Skeletal muscle satellite cell (primary cell): Measurements from ENCODE around the gene DYRK2.
A peak's percentile ranks its signal among the peaks of the same experiment; 100 is the strongest.

ENCODE experiments used
- H3K27me3 ChIP-seq: 2 replicates; pipeline ENCODE4 v1.7.0; 2013; ENCODE audit warnings: low read length; ENCODE audit not compliant: control insufficient read depth, insufficient read depth
- H3K36me3 ChIP-seq: 2 replicates; pipeline ENCODE4 v1.7.0; 2013; ENCODE audit warnings: mild to moderate bottlenecking, control low read depth, low read length; ENCODE audit not compliant: insufficient read depth
- H3K4me1 ChIP-seq: 2 replicates; pipeline ENCODE4 v1.7.0; 2013; ENCODE audit warnings: low read length; ENCODE audit not compliant: control insufficient read depth, insufficient read depth
- H3K4me2 ChIP-seq: 2 replicates; pipeline ENCODE4 v1.7.0; 2013; ENCODE audit warnings: mild to moderate bottlenecking, low read length
- H3K4me3 ChIP-seq: 2 replicates; pipeline ENCODE4 v1.7.0; 2013; ENCODE audit warnings: low read length
- H3K9ac ChIP-seq: 2 replicates; pipeline ENCODE4 v1.7.0; 2013; ENCODE audit warnings: mild to moderate bottlenecking, low read depth, low read length, moderate library complexity
- H3K9me3 ChIP-seq: replicated peaks from 2 replicates; pipeline ENCODE4 v1.7.0; 2013; ENCODE audit warnings: mild to moderate bottlenecking, control low read depth, low read length

DYRK2 gene

GRCh38 chr12:67647181-67647798, 1.3 kb upstream of the DYRK2 start:
- peak overlapping the region; percentile 97 for H3K4me2 ChIP-seq
- peak overlapping the region; percentile 96 for H3K4me3 ChIP-seq
- H3K9ac ChIP-seq: peak overlapping the region; percentile 90
- H3K4me1 ChIP-seq: peaks cover 30% of the 10 kb centered on the region
- H3K36me3 ChIP-seq: no peaks in the 10 kb centered on the region
- H3K27me3 ChIP-seq: no peaks in the 10 kb centered on the region
- H3K9me3 ChIP-seq: no peaks in the 10 kb centered on the region

GRCh38 chr12:67647799-67648520, 585 bp upstream of the DYRK2 start:
- no peaks in the 10 kb centered on the region for H3K27me3 ChIP-seq
- H3K36me3 ChIP-seq: no peaks in the 10 kb centered on the region
- H3K4me2 ChIP-seq: peak overlapping the region; percentile 97
- H3K9me3 ChIP-seq: no peaks in the 10 kb centered on the region
- H3K4me3 ChIP-seq: peak overlapping the region; percentile 96
- peaks cover 30% of the 10 kb centered on the region for H3K4me1 ChIP-seq
- peak overlapping the region; percentile 90 for H3K9ac ChIP-seq

- Histone ChIP-seq H3K27me3 (no peaks in the 10 kb centered on the region), H3K4me3 (peak overlapping the region; percentile 98), H3K4me1 (peaks cover 41% of the 10 kb centered on the region), H3K9me3 (no peaks in the 10 kb centered on the region), H3K4me2 (peak overlapping the region; percentile 98), H3K36me3 (peaks cover 2% of the 10 kb centered on the region), H3K9ac (peak overlapping the region; percentile 98)
Observed at GRCh38 chr12:67649261-67649569, 670 bp downstream of the DYRK2 start.

GRCh38 chr12:67649570-67650387, 1.2 kb downstream of the DYRK2 start:
- H3K9me3 ChIP-seq: no peaks in the 10 kb centered on the region
- peak overlapping the region; percentile 98 for H3K4me2 ChIP-seq
- peaks cover 8% of the 10 kb centered on the region for H3K36me3 ChIP-seq
- no peaks in the 10 kb centered on the region for H3K27me3 ChIP-seq
- H3K4me3 ChIP-seq: peak overlapping the region; percentile 98
- peaks cover 41% of the 10 kb centered on the region for H3K4me1 ChIP-seq
- H3K9ac ChIP-seq: peak overlapping the region; percentile 98

- peaks cover 37% of the 10 kb centered on the region for H3K4me1 ChIP-seq
- H3K9ac ChIP-seq: peak overlapping the region; percentile 98
- H3K36me3 ChIP-seq: peaks cover 8% of the 10 kb centered on the region
- peak overlapping the region; percentile 98 for H3K4me3 ChIP-seq
- peak overlapping the region; percentile 98 for H3K4me2 ChIP-seq
- H3K27me3 ChIP-seq: no peaks in the 10 kb centered on the region
- no peaks in the 10 kb centered on the region for H3K9me3 ChIP-seq
Observed at GRCh38 chr12:67650388-67651131, 2.0 kb downstream of the DYRK2 start.

- peak overlapping the region; percentile 98 for H3K9ac ChIP-seq
- H3K4me2 ChIP-seq: peak overlapping the region; percentile 98
- no peaks in the 10 kb centered on the region for H3K9me3 ChIP-seq
- H3K4me1 ChIP-seq: peaks cover 36% of the 10 kb centered on the region
- H3K27me3 ChIP-seq: no peaks in the 10 kb centered on the region
- peaks cover 9% of the 10 kb centered on the region for H3K36me3 ChIP-seq
- peak overlapping the region; percentile 98 for H3K4me3 ChIP-seq
Observed at GRCh38 chr12:67651132-67651695, 2.7 kb downstream of the DYRK2 start.

- H3K4me3 ChIP-seq: no peak overlapping the region
- peaks cover 29% of the 10 kb centered on the region for H3K4me1 ChIP-seq
- H3K36me3 ChIP-seq: peaks cover 47% of the 10 kb centered on the region
- no peak overlapping the region for H3K9ac ChIP-seq
- H3K4me2 ChIP-seq: no peak overlapping the region
- H3K27me3 ChIP-seq: no peaks in the 10 kb centered on the region
- no peaks in the 10 kb centered on the region for H3K9me3 ChIP-seq
Observed at GRCh38 chr12:67655829-67656228, 7.3 kb downstream of the DYRK2 start.

- H3K36me3 ChIP-seq: peaks cover 49% of the 10 kb centered on the region
- H3K4me3 ChIP-seq: no peak overlapping the region
- no peak overlapping the region for H3K4me2 ChIP-seq
- H3K9ac ChIP-seq: no peak overlapping the region
- H3K27me3 ChIP-seq: no peaks in the 10 kb centered on the region
- peaks cover 29% of the 10 kb centered on the region for H3K4me1 ChIP-seq
- H3K9me3 ChIP-seq: no peaks in the 10 kb centered on the region
Observed at GRCh38 chr12:67656251-67656650, 7.7 kb downstream of the DYRK2 start.

- Histone ChIP-seq H3K4me2 (no peak overlapping the region), H3K36me3 (peaks cover 51% of the 10 kb centered on the region), H3K9ac (no peak overlapping the region), H3K4me1 (peaks cover 38% of the 10 kb centered on the region), H3K9me3 (no peaks in the 10 kb centered on the region), H3K4me3 (no peak overlapping the region), H3K27me3 (no peaks in the 10 kb centered on the region)
Observed at GRCh38 chr12:67658486-67658885, 9.9 kb downstream of the DYRK2 start.

- Histone ChIP-seq H3K27me3 (no peaks in the 10 kb centered on the region), H3K9me3 (no peaks in the 10 kb centered on the region), H3K4me3 (no peak overlapping the region), H3K4me1 (peaks cover 32% of the 10 kb centered on the region), H3K36me3 (peaks cover 48% of the 10 kb centered on the region), H3K9ac (no peak overlapping the region), H3K4me2 (no peak overlapping the region)
Observed at GRCh38 chr12:67659292-67659691, 10.7 kb downstream of the DYRK2 start.
